GM10266 (cell line): ENCODE results near the gene CRB1.

Source experiments
- DNase-seq: peaks from one replicate; pipeline ENCODE4 v3.0.0; 2012; ENCODE audit errors: extremely low spot score
- CTCF ChIP-seq: IDR thresholded peaks from 2 replicates; pipeline ENCODE4 v1.5.1; 2012; ENCODE audit warnings: mild to moderate bottlenecking, low read depth; ENCODE audit not compliant: control insufficient read depth, insufficient read depth; ENCODE audit errors: missing control alignments

Gene CRB1

DNA sequence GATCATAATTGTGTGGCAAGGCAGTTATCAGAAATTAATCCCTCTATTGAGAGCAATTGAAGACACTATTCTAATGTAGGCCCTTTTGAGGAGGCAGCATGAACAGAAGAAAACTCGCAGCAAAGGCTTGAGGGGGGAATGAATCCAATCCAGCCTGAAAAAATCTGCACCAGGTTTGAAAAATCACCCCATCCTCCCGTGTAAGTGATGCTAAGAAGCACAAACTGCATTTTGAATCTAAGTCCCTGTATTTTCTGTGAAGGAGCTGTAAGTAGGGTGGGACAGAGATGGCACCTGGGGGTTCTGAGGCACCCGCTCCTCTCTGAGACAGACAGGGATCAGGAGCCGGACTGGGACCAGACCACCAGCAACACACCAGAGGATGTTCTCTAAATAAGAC is at the start of gene CRB1:
TSS of gene CRB1 (plus strand) at position 241 of the 400 bp plus-strand sequence. CDS start 161 bp downstream, outside the sequence.
- DNase-seq, result no peak

DNA sequence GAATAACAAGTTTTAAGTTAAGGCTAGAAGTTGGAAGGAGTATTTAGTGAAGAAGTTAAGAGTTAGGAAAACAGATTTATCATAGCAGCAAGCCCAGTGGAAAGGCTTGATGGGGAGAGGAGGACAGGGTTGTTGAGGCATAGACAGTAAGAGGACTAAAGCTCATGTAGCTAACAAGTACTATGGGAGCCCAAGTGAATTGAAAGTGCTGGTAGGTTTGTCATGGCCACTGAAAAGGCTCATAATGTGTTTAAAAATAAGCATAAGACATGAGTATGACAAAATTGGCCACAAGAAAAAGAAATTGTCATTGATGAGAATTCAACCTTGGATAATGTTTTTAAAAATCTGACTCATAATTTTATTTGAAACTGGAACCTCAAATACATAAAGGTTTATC is 49.2 kb upstream of the CRB1 start:
- no peak for DNase-seq
- TF ChIP-seq CTCF, result no peak

More for the DNA sequence above, at the start of gene CRB1:
- TF ChIP-seq CTCF, result no peak

- TF ChIP-seq CTCF, result no peak
- DNase-seq, result no peak
Measured at GRCh38 chr1:197222025-197222685, 45.9 kb upstream of the CRB1 start.

GRCh38 chr1:197222780-197223179 is 45.3 kb upstream of the CRB1 start:
- TF ChIP-seq CTCF, result no peak
- DNase-seq, result no peak

GRCh38 chr1:197224160-197224559 is 43.9 kb upstream of the CRB1 start:
- TF ChIP-seq CTCF, result no peak
- no peak for DNase-seq

- DNase-seq, result no peak
- no peak for TF ChIP-seq CTCF
Measured at GRCh38 chr1:197225611-197226010, 42.4 kb upstream of the CRB1 start.

DNA sequence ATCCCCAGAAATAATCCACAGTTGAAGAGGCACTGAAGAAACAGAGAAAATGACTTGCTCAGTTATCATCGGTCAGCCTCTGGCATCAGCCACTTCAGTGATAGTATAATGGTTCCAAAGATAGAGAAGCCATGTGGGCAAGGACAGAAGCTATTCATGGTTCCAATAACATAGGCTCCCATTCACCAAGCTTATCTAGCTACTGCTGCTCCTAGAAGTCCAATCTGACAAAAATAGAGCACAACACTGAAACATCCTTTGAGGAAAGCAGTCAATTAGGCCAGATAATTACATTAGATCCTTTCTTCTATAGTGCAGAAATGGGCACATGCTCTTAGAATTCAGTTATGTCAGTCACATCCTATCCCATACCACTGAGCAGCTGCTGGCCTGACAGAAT is 33.5 kb upstream of the CRB1 start:
- no peak for TF ChIP-seq CTCF
- no peak for DNase-seq
